ENCODE data around the gene ATP12A. TPM values are rescaled to one million over a fixed set of nuclear protein-coding genes. Genes with fewer than 3 reads are reported as not detected.

Gene ATP12A
- total and polyA plus RNA-seq, 11 donors, result not detected

- TF ChIP-seq POLR2A (IDR thresholded peaks at IDR 0.05), result no peak
- TF ChIP-seq CTCF (IDR thresholded peaks at IDR 0.05), result no peak
- H3K4me3 ChIP-seq, result peak overlapping the region in 1 of 12 donors; percentile 26
- ATAC-seq, result peak in 1 of 4 donors; percentile 26
Observed at GRCh38 chr13:24670961-24671381, 9.2 kb upstream of the ATP12A start.

GRCh38 chr13:24671386-24672113, 8.7 kb upstream of the ATP12A start:
- Histone ChIP-seq H3K27ac (peak overlapping the region in 1 of 12 donors; percentile 44), H3K36me3 (no peaks in the 10 kb centered on the region), H3K4me3 (peak overlapping the region in 5 of 12 donors; percentile 8 to 30 (median 23)), H3K27me3 (peaks cover 0 to 18% (median 0%) of the 10 kb centered on the region in 9 donors), H3K4me1 (peaks cover 0 to 11% (median 0%) of the 10 kb centered on the region in 12 donors), H3K9me3 (no peaks in the 10 kb centered on the region)
- no peak for DNase-seq
- WGBS, 4 donors, result 30 to 34% (median 31%) methylated on average over 14 of the region's 14 CpGs
- intact Hi-C loops (cut with DNase I), result loop anchor here in 4 of 10 donors (5.0 to 10.0 kb wide), 4 partner anchors 89 to 357 kb away; no protein-coding TSS in a partner anchor
- ATAC-seq, result peak; percentile 49 to 79 (median 66)
- TF ChIP-seq POLR2A (IDR thresholded peaks at IDR 0.05) (no peak), CTCF (IDR thresholded peaks at IDR 0.05) (peak; percentile 29 to 70 (median 54))

More at GRCh38 chr13:24670961-24671381, 9.2 kb upstream of the ATP12A start:
- H3K9me3 ChIP-seq, result no peaks in the 10 kb centered on the region
- H3K4me1 ChIP-seq, result peaks cover 0 to 11% (median 0%) of the 10 kb centered on the region in 12 donors
- 11 to 15% (median 12%) methylated on average over 6 of the region's 6 CpGs for WGBS, 4 donors
- DNase-seq, result no peak
- intact Hi-C loops (cut with DNase I), result loop anchor here in 4 of 10 donors (5.0 to 10.0 kb wide), 4 partner anchors 89 to 356 kb away; no protein-coding TSS in a partner anchor
- no peaks in the 10 kb centered on the region for H3K36me3 ChIP-seq
- peaks cover 0 to 12% (median 0%) of the 10 kb centered on the region in 9 donors for H3K27me3 ChIP-seq
- no peak overlapping the region for H3K27ac ChIP-seq

GRCh38 chr13:24672141-24673132, 7.8 kb upstream of the ATP12A start:
- no peaks in the 10 kb centered on the region for H3K36me3 ChIP-seq
- intact Hi-C loops (cut with DNase I), result loop anchor here in 4 of 10 donors (5.0 to 10.0 kb wide), 4 partner anchors 90 to 358 kb away; no protein-coding TSS in a partner anchor
- H3K27me3 ChIP-seq, result peaks cover 0 to 26% (median 2%) of the 10 kb centered on the region in 9 donors
- H3K4me3 ChIP-seq, result no peak overlapping the region
- no peak for ATAC-seq
- H3K27ac ChIP-seq, result no peak overlapping the region
- TF ChIP-seq POLR2A (IDR thresholded peaks at IDR 0.05) (no peak), CTCF (IDR thresholded peaks at IDR 0.05) (no peak)
- peaks cover 0 to 11% (median 0%) of the 10 kb centered on the region in 12 donors for H3K4me1 ChIP-seq
- H3K9me3 ChIP-seq, result no peaks in the 10 kb centered on the region
- DNase-seq, result no peak
- WGBS, 4 donors, result 76 to 81% (median 78%) methylated on average over 9 of the region's 9 CpGs

Measured in heart left ventricle (tissue), 16 donors.